Left ventricle myocardium inferior (tissue), 1 donor: ENCODE measurements around the gene SREBF2. TPM values are rescaled to one million over a fixed set of nuclear protein-coding genes. Genes with fewer than 3 reads are reported as not detected.
A peak's percentile ranks its signal among the peaks of the same experiment; 100 is the strongest.

Experiments
- DNase-seq: peaks from one replicate; pipeline ENCODE4 v3.0.0-alpha.2; 2020
- H3K27ac ChIP-seq: fragments of 200-600 bp; replicated peaks from 2 replicates; pipeline ENCODE4 v1.8.0; 2021
- H3K27me3 ChIP-seq: fragments of 200-600 bp; 2 replicates; pipeline ENCODE4 v1.8.0; 2021; ENCODE audit warnings: low read depth
- H3K36me3 ChIP-seq: fragments of 200-600 bp; 2 replicates; pipeline ENCODE4 v1.8.0; 2021
- H3K4me1 ChIP-seq: fragments of 200-600 bp; 2 replicates; pipeline ENCODE4 v1.8.0; 2021
- H3K4me3 ChIP-seq: fragments of 200-600 bp; 2 replicates; pipeline ENCODE4 v1.8.0; 2021; ENCODE audit warnings: mild to moderate bottlenecking, moderate library complexity
- H3K9me3 ChIP-seq: fragments of 200-600 bp; replicated peaks from 2 replicates; pipeline ENCODE4 v1.8.0; 2021
- intact Hi-C: fragments of 100-400 bp; cut with micrococcal nuclease; formaldehyde crosslinking; loops from one replicate; pipeline ENCODE4 v1.11.0; 2022
- total RNA-seq: library from RNA; stranded (reverse); fragmentation: NEBNext Ultra II Directional; extraction: Animal tissue kit (Norgen Biotek cat#: 25700); gene quantifications from one replicate; pipeline ENCODE4 v1.2.1, GENCODE V29; 2021
- TF ChIP-seq, protein P1 (sequence below): fragments of 200-600 bp; IDR thresholded peaks from 2 replicates; pipeline ENCODE4 v1.8.0; 2021; ENCODE audit warnings: antibody characterized with exemption, mild to moderate bottlenecking, borderline replicate concordance
- donor health status: DM: no; HTN: yes; CAD: no; lungs with severe emphysema.

Gene SREBF2
- total RNA-seq, 1 donor from 2014 or later = 74.5 TPM

DNA sequence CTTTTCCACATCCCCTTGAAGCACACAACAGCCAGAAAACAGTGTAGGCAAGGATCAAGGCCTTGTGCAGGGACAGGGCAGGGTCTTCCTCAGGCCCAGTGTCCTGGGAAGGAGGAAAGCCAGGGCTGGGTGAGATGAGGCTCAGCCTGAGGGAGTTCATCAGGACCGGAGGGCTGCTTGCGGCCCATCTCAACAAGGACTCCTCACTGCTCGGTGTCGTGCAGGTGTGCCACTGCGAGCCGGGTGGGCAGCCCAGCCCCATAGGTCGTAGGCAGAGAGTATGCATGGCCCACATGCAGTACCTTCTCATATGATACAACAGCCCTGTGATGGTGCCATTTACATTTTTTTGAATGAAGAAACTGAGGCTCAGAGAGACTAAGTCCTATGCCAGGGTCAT, 69.1 kb downstream of the SREBF2 start:
- TF ChIP-seq, protein P1, sequence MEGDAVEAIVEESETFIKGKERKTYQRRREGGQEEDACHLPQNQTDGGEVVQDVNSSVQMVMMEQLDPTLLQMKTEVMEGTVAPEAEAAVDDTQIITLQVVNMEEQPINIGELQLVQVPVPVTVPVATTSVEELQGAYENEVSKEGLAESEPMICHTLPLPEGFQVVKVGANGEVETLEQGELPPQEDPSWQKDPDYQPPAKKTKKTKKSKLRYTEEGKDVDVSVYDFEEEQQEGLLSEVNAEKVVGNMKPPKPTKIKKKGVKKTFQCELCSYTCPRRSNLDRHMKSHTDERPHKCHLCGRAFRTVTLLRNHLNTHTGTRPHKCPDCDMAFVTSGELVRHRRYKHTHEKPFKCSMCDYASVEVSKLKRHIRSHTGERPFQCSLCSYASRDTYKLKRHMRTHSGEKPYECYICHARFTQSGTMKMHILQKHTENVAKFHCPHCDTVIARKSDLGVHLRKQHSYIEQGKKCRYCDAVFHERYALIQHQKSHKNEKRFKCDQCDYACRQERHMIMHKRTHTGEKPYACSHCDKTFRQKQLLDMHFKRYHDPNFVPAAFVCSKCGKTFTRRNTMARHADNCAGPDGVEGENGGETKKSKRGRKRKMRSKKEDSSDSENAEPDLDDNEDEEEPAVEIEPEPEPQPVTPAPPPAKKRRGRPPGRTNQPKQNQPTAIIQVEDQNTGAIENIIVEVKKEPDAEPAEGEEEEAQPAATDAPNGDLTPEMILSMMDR = no peak
- Histone ChIP-seq H3K36me3 (peaks cover 71% of the 10 kb centered on the region), H3K9me3 (no peaks in the 10 kb centered on the region), H3K27me3 (no peaks in the 10 kb centered on the region), H3K4me1 (peaks cover 50% of the 10 kb centered on the region), H3K4me3 (no peak overlapping the region), H3K27ac (peak overlapping the region; percentile 89)
- intact Hi-C loops = no loop called here
- no peak for DNase-seq

DNA sequence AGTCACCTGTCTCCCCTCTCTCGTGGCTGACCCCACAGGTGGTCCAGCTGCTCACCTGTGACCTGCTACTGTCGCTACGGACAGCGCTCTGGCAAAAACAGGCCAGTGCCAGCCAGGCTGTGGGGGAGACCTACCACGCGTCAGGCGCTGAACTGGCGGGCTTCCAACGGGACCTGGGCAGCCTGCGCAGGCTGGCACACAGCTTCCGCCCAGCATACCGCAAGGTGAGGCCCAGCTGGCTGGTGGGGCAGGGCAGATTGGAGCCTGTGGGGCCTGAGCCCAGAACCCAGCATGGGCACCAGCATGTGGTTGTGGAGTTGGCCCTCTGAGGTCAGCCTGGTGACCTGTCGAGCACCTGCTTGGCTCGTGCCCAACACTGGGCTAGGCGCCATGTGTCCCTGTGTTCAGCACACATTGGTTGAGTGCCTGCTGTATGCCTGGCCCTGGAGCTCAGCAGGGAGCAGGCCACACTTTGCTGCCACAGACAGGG, 70.1 kb downstream of the SREBF2 start:
- Histone ChIP-seq H3K4me1 (peaks cover 48% of the 10 kb centered on the region), H3K27me3 (no peaks in the 10 kb centered on the region), H3K36me3 (peaks cover 70% of the 10 kb centered on the region), H3K9me3 (no peaks in the 10 kb centered on the region), H3K4me3 (no peak overlapping the region), H3K27ac (peak overlapping the region; percentile 89)
- peak; percentile 83 for DNase-seq
- TF ChIP-seq, protein P1 = no peak
- intact Hi-C loops = no loop called here

DNA sequence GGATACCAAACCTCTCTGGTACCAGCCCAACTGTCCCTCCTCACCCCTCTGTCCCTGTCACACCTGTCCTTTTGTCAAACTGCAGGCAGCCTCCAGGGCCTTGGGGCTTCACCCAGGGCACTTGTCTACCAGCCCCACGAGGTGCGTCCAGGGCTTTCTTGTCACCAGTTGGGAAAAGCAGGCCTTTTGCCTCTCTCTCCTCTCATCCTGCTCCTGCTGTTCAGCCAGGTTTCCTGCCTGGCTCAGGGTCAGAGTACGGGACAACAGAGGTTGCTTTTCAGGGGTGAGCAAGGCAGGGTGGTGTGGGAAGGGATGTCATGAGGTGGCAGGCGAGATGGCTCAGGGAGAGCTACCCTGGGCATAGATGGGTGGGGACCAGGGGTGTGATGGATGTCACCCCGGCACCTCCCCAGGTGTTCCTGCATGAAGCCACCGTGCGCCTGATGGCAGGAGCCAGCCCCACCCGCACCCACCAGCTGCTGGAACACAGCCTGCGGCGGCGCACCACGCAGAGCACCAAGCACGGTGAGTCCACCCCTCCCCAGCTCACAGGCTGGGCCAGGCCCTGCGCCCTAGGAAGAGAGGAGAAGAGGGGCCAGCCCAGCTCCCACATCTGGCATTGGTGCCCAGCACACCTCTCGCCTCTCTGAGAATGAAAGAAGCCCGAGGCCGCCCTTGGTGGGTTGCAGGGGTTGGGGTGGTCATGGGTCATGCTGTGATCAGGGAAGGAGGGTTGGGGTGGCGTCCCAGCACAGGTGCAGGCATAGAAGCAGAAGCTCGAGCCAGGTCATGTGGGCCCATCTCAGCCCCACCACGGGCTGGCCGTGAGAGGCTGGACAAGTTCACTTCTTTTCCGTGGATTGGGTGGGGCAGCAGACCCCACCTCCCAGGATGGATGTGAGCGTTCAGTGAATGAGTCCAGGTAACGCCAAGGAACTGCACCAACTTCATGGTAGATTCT, 71.8 kb downstream of the SREBF2 start:
- Histone ChIP-seq H3K36me3 (peaks cover 53% of the 10 kb centered on the region), H3K27ac (peak overlapping the region; percentile 89), H3K27me3 (peaks cover 6% of the 10 kb centered on the region), H3K9me3 (no peaks in the 10 kb centered on the region), H3K4me3 (no peak overlapping the region), H3K4me1 (peaks cover 44% of the 10 kb centered on the region)
- no peak for DNase-seq
- TF ChIP-seq, protein P1 = no peak
- intact Hi-C loops = no loop called here

DNA sequence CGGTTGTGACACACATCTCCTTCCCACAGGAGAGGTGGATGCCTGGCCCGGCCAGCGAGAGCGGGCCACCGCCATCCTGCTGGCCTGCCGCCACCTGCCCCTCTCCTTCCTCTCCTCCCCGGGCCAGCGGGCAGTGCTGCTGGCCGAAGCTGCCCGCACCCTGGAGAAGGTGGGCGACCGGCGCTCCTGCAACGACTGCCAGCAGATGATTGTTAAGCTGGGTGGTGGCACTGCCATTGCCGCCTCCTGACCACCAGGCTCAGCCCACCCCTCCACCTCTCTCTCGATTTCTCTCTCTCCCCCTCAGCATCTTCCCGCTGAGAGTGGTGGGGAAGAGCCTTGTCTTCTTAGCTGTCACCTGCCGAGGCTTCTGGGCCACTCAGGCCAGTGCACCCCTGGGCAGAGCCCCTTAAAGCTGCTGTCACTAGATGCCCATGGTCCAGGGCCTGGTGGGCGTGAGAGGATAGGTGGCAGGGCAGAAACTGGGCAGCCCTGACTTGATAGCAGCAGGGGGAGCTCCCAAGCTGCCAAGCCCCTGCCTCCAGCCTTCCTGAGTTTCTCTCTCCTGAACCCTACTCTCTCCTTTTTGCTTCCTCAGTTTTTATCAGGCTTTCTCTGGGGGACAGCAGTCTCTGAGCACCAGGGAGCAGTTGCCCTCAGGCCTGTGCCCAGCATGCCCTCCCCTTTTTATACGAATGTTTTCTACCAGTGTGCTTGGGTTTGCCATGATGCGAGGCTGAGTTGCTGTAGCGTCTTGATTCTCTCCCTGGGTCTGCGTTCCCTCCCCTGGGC, 72.7 kb downstream of the SREBF2 start:
- TF ChIP-seq, protein P1 = no peak
- H3K9me3 ChIP-seq = no peaks in the 10 kb centered on the region
- intact Hi-C loops = no loop called here
- DNase-seq = no peak
- H3K4me3 ChIP-seq = no peak overlapping the region
- H3K27ac ChIP-seq = no peak overlapping the region
- H3K27me3 ChIP-seq = peaks cover 14% of the 10 kb centered on the region
- H3K36me3 ChIP-seq = peaks cover 44% of the 10 kb centered on the region
- H3K4me1 ChIP-seq = peaks cover 44% of the 10 kb centered on the region

DNA sequence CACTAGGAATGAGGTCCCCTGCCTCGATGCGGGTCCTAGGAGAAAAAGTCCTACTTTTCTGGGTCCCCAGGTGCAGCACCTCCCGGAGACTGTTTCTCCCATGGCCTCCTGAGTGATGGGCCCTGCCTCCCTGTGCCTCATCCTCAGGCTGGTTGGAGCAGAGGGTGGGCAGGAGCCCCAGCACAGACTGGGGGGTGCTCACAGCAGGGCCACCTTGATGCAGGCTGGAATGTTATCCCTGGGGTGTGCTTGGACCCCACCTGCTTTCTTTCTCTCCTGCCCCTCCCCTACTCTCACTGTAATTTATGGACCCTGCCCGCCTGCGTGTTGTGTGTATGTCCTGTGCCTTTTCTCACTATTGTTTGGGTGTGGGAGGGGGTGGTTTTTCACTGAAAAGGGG, 73.9 kb downstream of the SREBF2 start:
- Histone ChIP-seq H3K9me3 (no peaks in the 10 kb centered on the region), H3K4me1 (peaks cover 50% of the 10 kb centered on the region), H3K27ac (no peak overlapping the region), H3K36me3 (peaks cover 41% of the 10 kb centered on the region), H3K27me3 (peaks cover 27% of the 10 kb centered on the region), H3K4me3 (no peak overlapping the region)
- no peak for DNase-seq
- TF ChIP-seq, protein P1 = no peak
- intact Hi-C loops = no loop called here
